Measurements from ENCODE around the gene UCKL1.

DNA sequence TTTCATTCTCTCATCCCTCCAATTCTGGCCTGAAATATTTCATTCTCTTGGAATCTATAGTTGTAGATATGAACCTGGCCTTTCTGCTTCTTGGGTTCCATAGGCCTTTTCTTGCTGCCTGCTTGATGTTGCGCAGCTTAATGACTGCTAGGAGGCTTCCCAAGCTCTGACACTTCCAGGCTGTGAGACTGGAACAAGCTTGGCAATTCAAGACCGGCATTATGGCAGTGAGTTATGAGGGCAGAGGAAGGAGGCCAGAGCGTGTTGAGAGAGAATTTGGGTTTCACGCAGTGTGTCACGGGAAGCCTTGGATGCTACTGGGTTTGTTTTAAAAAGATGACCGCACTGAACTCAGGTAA is 62.2 kb downstream of the UCKL1 start:
- TF ChIP-seq, protein P1, sequence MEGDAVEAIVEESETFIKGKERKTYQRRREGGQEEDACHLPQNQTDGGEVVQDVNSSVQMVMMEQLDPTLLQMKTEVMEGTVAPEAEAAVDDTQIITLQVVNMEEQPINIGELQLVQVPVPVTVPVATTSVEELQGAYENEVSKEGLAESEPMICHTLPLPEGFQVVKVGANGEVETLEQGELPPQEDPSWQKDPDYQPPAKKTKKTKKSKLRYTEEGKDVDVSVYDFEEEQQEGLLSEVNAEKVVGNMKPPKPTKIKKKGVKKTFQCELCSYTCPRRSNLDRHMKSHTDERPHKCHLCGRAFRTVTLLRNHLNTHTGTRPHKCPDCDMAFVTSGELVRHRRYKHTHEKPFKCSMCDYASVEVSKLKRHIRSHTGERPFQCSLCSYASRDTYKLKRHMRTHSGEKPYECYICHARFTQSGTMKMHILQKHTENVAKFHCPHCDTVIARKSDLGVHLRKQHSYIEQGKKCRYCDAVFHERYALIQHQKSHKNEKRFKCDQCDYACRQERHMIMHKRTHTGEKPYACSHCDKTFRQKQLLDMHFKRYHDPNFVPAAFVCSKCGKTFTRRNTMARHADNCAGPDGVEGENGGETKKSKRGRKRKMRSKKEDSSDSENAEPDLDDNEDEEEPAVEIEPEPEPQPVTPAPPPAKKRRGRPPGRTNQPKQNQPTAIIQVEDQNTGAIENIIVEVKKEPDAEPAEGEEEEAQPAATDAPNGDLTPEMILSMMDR (IDR thresholded peaks at IDR 0.05) = no peak
- no peak for TF ChIP-seq POLR2AphosphoS5 (IDR thresholded peaks at IDR 0.05)
